Astrocyte (in vitro differentiated cells and primary cell): ENCODE results near the gene PCP4.

Source experiments
- CTCF ChIP-seq: IDR thresholded peaks from 2 replicates; pipeline ENCODE4 v1.5.1; 2011; ENCODE audit warnings: low read depth, mild to moderate bottlenecking, inconsistent platforms, low read length, moderate library complexity; ENCODE audit not compliant: insufficient read depth
- EZH2 ChIP-seq: IDR thresholded peaks from 2 replicates; pipeline ENCODE4 v1.6.1; 2012; ENCODE audit warnings: mild to moderate bottlenecking, low read length, inconsistent platforms; ENCODE audit not compliant: insufficient read depth

- TF ChIP-seq CTCF: no peak
- TF ChIP-seq EZH2: no peak
Measured at GRCh38 chr21:39885119-39885848, 18.0 kb downstream of the PCP4 start.
